Uterus (tissue), 2 donors: ENCODE results near the gene HSD17B2.

Experiments
- CTCF ChIP-seq, 4 experiments: fragments of 200-600 bp in 2 of 4; fragments of 450-650 bp in 2 of 4; sonication (generic) in 2 of 4; IDR thresholded peaks; one replicate each; pipeline ENCODE4 v1.5.1; 2016 to 2019; ENCODE audit warnings: antibody characterized with exemption in 4 of 4, mild to moderate bottlenecking in 2 of 4, moderate library complexity in 1 of 4
- POLR2A ChIP-seq, 2 donors: fragments of 450-650 bp; IDR thresholded peaks; one replicate each; pipeline ENCODE4 v1.6.1; 2016; ENCODE audit warnings: antibody characterized with exemption in 2 of 2, mild to moderate bottlenecking in 1 of 2, moderate library complexity in 1 of 2

- no peak for TF ChIP-seq POLR2A (IDR thresholded peaks at IDR 0.05)
- no peak for TF ChIP-seq CTCF (IDR thresholded peaks at IDR 0.05)
These were observed 2.6 kb downstream of the HSD17B2 start for GRCh38 chr16:82037666-82038065.
